Uterus (tissue), 2 donors: Measurements from ENCODE around the gene UMODL1.

Experiments used
- POLR2A ChIP-seq, 2 donors: fragments of 450-650 bp; IDR thresholded peaks; one replicate each; pipeline ENCODE4 v1.6.1; 2016; ENCODE audit warnings: antibody characterized with exemption in 2 of 2, mild to moderate bottlenecking in 1 of 2, moderate library complexity in 1 of 2
- TF ChIP-seq, protein P1 (sequence below), 4 experiments: fragments of 200-600 bp in 2 of 4; fragments of 450-650 bp in 2 of 4; sonication (generic) in 2 of 4; IDR thresholded peaks; one replicate each; pipeline ENCODE4 v1.5.1; 2016 to 2019; ENCODE audit warnings: antibody characterized with exemption in 4 of 4, mild to moderate bottlenecking in 2 of 4, moderate library complexity in 1 of 4

DNA sequence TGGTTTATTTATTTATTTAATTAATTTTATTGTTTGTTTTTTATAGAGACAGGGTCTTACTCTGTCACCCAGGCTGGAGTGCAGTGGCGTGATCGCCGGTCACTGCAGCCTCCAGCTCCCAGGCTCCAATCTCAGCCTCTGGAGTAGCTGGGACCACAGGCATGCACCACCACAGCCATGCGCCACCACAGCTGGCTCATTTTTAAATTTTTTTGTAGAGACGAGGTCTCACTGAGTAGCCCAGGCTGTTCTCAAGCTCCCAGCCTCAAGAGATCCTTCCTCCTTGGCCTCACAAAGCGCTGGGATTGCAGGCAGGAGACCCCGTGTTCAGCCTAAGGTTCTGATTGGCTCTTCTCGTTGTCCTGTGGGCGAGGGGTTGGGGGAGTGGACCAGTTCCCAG lies 22.1 kb downstream of the UMODL1 start:
- no peak for TF ChIP-seq POLR2A (IDR thresholded peaks at IDR 0.05)
- TF ChIP-seq, protein P1, sequence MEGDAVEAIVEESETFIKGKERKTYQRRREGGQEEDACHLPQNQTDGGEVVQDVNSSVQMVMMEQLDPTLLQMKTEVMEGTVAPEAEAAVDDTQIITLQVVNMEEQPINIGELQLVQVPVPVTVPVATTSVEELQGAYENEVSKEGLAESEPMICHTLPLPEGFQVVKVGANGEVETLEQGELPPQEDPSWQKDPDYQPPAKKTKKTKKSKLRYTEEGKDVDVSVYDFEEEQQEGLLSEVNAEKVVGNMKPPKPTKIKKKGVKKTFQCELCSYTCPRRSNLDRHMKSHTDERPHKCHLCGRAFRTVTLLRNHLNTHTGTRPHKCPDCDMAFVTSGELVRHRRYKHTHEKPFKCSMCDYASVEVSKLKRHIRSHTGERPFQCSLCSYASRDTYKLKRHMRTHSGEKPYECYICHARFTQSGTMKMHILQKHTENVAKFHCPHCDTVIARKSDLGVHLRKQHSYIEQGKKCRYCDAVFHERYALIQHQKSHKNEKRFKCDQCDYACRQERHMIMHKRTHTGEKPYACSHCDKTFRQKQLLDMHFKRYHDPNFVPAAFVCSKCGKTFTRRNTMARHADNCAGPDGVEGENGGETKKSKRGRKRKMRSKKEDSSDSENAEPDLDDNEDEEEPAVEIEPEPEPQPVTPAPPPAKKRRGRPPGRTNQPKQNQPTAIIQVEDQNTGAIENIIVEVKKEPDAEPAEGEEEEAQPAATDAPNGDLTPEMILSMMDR (IDR thresholded peaks at IDR 0.05), result no peak
